GM10266 (cell line): ENCODE results near the gene MON1A.

Experiments
- DNase-seq: peaks from one replicate; pipeline ENCODE4 v3.0.0; 2012; ENCODE audit errors: extremely low spot score
- TF ChIP-seq, protein P1 (sequence below): IDR thresholded peaks from 2 replicates; pipeline ENCODE4 v1.5.1; 2012; ENCODE audit warnings: mild to moderate bottlenecking, low read depth; ENCODE audit not compliant: control insufficient read depth, insufficient read depth; ENCODE audit errors: missing control alignments

The MON1A gene

DNA sequence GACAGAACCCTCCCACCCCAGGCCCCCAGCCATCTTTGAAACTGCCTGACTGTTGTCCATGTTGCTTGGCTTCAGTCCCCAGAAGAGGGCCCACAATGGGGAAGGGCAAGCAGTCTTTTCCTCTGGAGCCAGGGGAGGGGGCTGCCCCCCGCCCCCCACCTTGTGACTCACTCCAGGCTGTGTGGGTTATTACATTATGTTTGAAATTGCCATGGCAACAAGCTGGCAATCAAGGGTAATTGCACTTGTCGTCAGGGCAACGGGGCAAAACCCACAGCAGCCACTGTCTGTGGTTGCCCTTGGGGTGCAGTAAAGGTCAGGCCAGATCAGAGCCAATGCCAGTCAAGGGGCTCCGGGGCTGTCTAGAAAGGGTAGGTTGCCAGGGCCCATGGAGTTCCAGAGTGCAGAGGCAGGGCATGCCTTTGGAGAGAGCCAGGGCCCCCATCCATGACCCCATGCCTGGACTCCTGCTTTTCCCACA, 56.8 kb downstream of the MON1A start:
- TF ChIP-seq, protein P1, sequence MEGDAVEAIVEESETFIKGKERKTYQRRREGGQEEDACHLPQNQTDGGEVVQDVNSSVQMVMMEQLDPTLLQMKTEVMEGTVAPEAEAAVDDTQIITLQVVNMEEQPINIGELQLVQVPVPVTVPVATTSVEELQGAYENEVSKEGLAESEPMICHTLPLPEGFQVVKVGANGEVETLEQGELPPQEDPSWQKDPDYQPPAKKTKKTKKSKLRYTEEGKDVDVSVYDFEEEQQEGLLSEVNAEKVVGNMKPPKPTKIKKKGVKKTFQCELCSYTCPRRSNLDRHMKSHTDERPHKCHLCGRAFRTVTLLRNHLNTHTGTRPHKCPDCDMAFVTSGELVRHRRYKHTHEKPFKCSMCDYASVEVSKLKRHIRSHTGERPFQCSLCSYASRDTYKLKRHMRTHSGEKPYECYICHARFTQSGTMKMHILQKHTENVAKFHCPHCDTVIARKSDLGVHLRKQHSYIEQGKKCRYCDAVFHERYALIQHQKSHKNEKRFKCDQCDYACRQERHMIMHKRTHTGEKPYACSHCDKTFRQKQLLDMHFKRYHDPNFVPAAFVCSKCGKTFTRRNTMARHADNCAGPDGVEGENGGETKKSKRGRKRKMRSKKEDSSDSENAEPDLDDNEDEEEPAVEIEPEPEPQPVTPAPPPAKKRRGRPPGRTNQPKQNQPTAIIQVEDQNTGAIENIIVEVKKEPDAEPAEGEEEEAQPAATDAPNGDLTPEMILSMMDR = no peak
- DNase-seq = no peak

DNA sequence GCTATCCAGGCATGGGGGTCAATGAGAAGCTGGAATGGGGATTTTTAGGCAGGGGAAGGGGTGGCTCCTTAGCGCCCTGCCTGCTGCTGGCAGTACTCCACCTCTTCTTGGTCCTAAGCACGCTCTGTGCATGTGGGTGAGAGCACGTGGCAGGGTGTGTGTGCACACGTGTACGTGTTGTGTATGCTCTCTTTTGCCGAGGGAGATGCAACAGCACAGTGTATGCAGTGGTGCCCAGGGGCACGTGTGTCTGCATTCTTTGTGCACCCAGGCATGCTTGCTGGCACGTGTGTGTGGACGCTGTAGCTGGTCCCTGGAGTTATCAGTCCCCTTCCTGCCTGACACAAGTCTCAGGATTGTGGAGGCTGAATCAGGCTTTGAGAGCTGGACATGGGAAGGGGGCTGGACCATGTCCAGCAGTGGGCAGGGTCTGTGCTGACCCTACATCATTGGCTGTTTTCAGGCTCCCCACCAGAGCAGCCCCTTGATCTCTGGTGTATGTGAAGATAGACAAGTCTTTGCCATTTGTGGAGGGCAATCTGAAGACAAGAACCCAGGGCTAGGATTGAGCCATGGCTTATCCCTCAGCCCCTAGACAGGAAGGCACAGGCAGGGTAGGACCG, 58.0 kb downstream of the MON1A start:
- TF ChIP-seq, protein P1 = no peak
- DNase-seq = no peak

DNA sequence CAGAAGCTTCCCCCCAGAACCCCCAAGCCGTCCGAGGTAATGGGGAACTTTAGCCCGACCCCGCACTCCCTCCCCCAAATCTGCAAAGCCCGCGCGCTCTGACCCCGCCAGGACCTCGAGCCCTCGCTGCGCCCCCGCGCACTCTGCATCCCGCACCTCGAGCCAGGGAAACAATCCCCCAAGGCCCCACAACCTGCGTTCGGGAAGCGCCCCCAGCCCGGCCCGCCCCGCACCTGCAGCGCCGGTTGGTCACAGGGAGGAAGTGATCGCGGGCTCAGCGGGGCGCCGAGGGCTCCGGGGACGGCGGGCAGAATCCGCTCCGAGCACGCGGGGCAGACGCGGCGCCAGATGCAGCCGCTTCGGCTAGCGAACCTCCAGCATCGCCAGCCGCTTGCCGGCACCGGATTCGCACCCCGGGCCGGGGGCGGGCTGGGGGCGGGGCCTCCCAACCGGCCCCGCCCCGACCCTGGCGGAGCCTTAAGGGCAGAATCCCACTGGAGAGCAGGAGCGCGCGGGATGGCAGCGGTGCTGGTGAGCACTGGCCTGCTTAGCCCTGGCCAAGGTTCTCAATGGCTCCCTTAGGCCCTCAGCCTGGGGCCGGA, 60.0 kb downstream of the MON1A start, which contains the start of gene CAMKV:
Gene CAMKV (minus strand): TSS at position 382 of the 602 bp plus-strand sequence. CDS start 7,518 bp downstream, outside the sequence.
- TF ChIP-seq, protein P1 = no peak
- DNase-seq = peak; percentile 44

DNA sequence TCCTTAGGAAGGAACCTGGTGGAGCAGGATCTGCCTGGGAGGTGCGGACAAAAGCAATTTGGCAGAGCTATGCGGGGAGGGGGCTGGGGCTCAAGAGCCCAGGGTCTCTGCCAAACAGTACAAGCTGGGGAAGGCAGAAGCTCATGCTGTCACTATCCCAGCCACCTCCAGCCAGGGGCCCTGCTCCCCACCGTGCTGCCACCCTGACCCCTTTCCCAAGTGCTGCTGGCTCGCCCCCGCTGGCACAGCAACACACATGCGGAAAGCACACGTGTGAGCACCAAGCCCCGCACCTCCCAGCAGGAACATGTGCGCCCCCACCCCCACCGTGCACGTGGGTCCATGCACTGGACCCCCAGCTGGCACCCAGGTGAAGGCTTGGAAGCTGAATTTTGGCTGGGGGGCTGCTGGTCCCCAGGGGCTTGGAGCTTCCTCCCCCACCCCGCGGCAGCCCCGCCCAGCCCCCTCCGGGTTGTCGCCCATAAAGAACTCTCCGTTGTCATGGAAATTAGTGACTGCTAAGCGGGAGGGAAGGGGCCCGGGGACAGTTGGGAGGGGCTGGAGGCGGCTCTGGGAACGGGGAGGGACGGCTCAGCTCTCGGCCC, 60.6 kb downstream of the MON1A start:
- TF ChIP-seq, protein P1 = no peak
- DNase-seq = no peak

DNA sequence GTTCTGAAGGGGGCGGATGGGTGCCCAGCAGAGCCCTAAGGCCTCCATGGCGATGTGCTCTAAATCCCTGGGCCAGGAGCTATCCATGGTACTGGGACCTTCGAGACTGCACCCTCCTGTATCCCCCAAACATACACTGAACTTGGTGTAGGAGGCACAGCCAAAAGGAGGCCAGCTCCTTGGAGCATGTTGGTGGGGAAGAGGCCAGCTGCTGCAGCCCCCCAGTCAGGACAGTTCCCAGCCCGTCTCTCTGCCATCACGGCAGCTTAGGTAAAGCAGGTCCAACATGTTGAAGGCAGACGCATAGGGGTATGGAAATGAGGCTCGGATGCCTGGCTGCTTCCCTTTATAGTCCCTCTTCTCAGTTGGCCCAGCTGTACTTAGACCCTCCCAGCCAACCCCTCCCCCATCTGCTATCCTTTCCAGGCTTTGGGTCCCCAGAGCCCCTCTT, 61.7 kb downstream of the MON1A start:
- DNase-seq = peak; percentile 60
- TF ChIP-seq, protein P1 = no peak

DNA sequence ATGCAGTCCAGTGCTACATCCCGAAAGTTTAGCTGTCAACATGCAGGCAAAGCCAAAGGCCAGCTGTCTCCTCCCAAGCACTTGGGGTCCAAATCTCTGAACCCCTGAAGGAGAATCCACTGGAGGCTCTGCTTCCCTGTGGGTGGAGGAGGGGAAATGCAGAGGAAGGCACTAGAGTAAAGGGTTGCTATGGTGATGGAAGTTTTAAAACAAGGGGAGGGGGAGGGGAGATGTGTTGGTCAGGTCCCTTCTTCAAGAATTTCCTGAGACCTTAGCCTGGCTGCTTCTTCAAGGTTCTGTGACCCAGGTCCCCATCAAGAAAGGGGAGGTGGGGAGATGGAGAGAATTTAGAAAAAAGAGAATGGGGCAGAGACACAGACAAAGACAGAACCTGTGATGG, 62.2 kb downstream of the MON1A start:
- DNase-seq = no peak
- TF ChIP-seq, protein P1 = no peak
